Suprapubic skin (tissue), 4 donors: ENCODE data around the gene RASGEF1C.

ENCODE experiments used
- CTCF ChIP-seq, 2 donors: fragments of 200-600 bp in 1 of 2; fragments of 450-650 bp in 1 of 2; sonication (generic) in 1 of 2; IDR thresholded peaks; one replicate each; pipeline ENCODE4 v1.5.1; 2016 to 2019; ENCODE audit warnings: antibody characterized with exemption in 2 of 2, mild to moderate bottlenecking in 1 of 2, moderate library complexity in 1 of 2
- EP300 ChIP-seq: sonication (generic); formaldehyde crosslinking; IDR thresholded peaks from one replicate; pipeline ENCODE4 v1.6.1; 2017; ENCODE audit warnings: antibody characterized with exemption
- POLR2AphosphoS5 ChIP-seq, 3 donors: sonication (generic); formaldehyde crosslinking; IDR thresholded peaks; one replicate each; pipeline ENCODE4 v1.6.1; 2017; ENCODE audit warnings: antibody characterized with exemption in 3 of 3

- TF ChIP-seq CTCF (IDR thresholded peaks at IDR 0.05): no peak
- TF ChIP-seq POLR2AphosphoS5 (IDR thresholded peaks at IDR 0.05): no peak
- TF ChIP-seq EP300: no peak
Measured at GRCh38 chr5:180193749-180194375, 15.1 kb downstream of the RASGEF1C start.
